GM20000 (cell line): ENCODE data around the gene NEK3.
A peak's percentile ranks its signal among the peaks of the same experiment; 100 is the strongest.

Experiments
- DNase-seq: peaks from one replicate; pipeline ENCODE4 v3.0.0; 2012; ENCODE audit warnings: low spot score
- CTCF ChIP-seq: IDR thresholded peaks from 2 replicates; pipeline ENCODE4 v1.5.1; 2012; ENCODE audit warnings: mild to moderate bottlenecking, control low read depth; ENCODE audit errors: extremely low read depth, missing control alignments

The NEK3 gene

GRCh38 chr13:52128714-52129700 lies 30.4 kb downstream of the NEK3 start, which contains the start of gene NEK5:
NEK5 (minus strand) TSS chr13:52129073; CDS start chr13:52127482, 1,591 bp downstream.
- TF ChIP-seq CTCF: peak; percentile 56
- DNase-seq: peak; percentile 81

GRCh38 chr13:52127783-52128702 lies 31.4 kb downstream of the NEK3 start:
- peak; percentile 87 for DNase-seq
- TF ChIP-seq CTCF: peak; percentile 57

- no peak for TF ChIP-seq CTCF
- DNase-seq: no peak
These were observed 32.0 kb downstream of the NEK3 start for GRCh38 chr13:52127378-52127777.

GRCh38 chr13:52125547-52125946 lies 33.9 kb downstream of the NEK3 start:
- no peak for DNase-seq
- TF ChIP-seq CTCF: no peak

- TF ChIP-seq CTCF: no peak
- DNase-seq: no peak
These were observed 40.8 kb downstream of the NEK3 start for GRCh38 chr13:52118595-52118994.

GRCh38 chr13:52118095-52118494 lies 41.3 kb downstream of the NEK3 start:
- DNase-seq: no peak
- no peak for TF ChIP-seq CTCF
